GM12801 (cell line): Measurements from ENCODE around the gene FOSL2.

ENCODE experiments used
- TF ChIP-seq, protein P1 (sequence below): IDR thresholded peaks from one replicate; pipeline ENCODE4 v1.5.1; 2011; ENCODE audit warnings: control low read depth; ENCODE audit not compliant: insufficient read length; ENCODE audit errors: extremely low read depth

Gene FOSL2

DNA sequence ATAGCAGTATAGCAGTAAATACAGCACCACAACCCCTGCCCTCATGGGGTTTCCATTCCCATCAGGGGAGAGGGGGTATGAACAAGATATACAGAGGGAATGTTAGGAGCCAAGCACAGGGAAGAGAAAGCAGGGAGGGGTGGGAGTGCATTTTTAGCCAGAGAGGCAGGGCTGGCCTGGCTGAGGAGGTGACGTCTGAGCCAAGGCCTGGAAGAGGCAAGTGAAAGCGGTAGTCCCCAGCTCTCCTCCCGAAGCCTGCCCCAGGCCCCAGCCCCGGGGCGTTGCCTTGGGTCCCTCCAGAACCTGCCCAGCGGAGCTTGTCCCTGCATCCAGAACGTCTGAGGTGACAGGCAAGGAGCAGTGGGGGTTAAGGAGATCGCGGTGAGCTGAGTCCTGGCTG, 45.1 kb upstream of the FOSL2 start:
- TF ChIP-seq, protein P1, sequence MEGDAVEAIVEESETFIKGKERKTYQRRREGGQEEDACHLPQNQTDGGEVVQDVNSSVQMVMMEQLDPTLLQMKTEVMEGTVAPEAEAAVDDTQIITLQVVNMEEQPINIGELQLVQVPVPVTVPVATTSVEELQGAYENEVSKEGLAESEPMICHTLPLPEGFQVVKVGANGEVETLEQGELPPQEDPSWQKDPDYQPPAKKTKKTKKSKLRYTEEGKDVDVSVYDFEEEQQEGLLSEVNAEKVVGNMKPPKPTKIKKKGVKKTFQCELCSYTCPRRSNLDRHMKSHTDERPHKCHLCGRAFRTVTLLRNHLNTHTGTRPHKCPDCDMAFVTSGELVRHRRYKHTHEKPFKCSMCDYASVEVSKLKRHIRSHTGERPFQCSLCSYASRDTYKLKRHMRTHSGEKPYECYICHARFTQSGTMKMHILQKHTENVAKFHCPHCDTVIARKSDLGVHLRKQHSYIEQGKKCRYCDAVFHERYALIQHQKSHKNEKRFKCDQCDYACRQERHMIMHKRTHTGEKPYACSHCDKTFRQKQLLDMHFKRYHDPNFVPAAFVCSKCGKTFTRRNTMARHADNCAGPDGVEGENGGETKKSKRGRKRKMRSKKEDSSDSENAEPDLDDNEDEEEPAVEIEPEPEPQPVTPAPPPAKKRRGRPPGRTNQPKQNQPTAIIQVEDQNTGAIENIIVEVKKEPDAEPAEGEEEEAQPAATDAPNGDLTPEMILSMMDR = no peak

DNA sequence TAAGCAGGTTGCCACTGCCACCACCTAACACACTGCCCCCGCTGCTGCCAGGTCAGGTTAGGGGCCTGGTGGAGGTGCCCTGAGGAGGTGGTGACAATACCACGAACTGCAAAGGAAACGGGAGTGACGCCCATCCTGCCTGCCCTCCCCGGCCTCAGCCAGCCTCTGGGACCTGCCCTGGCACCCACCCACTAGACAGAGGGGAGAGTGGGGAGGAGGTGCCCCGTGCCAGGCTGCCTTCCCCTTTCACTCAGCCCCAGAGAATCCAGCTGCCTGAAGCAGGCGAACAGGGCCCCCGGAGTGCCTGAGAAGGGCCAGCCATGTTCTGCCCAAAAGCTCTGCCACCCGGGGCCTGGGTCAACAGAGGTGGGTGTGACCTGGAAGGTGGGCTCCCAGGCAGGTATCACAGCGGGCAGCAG, 44.5 kb upstream of the FOSL2 start:
- TF ChIP-seq, protein P1 = no peak

DNA sequence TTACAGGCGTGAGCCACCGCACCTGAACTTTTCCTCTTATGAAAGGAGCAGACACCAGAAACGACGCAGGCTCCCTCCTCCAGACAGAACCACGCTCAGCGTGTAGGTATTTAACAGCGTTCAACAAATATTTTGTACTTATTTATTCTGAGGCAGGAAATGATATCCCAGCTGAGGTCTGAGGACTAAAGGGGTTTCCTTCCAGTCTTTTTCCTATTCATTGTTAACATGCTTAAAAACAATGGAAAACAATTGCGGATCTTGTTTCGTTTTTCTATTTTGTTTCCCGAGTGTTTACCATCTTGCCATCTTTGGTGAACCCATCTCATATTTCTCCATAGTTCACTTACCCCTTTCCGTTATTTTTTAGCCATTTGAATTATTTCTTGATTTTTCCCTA, 43.7 kb upstream of the FOSL2 start:
- TF ChIP-seq, protein P1 = no peak

DNA sequence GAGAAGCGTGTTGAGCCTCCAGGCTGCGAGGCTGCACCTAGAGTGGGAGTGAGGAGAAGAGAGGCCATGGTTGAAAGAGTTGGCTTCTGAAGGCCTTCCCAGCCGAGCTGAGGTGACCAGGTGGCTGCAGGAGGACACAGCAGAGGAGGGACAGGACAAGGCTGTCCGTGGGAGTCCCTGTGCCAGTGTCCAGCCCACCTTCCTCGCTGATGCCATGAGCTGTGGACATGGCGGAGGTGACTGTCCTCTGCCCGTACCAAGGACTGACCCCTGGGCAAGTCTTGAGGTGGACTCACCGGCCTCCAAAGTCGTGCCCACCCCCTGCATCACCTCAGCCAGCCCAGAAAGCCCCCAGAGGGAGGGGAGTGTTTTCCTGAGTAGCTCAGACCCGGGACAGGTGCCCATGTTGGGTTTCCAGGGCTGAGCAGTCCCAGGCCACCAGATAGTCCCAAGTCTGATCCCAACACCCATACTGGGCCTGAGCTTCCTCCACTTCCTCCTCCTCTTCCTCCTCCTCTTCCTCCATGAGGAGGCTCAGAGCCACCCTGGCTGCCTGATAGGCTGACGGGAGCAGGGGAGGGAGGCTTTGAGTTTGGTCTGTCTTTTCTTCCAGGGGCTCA, 43.0 kb upstream of the FOSL2 start:
- TF ChIP-seq, protein P1 = no peak

DNA sequence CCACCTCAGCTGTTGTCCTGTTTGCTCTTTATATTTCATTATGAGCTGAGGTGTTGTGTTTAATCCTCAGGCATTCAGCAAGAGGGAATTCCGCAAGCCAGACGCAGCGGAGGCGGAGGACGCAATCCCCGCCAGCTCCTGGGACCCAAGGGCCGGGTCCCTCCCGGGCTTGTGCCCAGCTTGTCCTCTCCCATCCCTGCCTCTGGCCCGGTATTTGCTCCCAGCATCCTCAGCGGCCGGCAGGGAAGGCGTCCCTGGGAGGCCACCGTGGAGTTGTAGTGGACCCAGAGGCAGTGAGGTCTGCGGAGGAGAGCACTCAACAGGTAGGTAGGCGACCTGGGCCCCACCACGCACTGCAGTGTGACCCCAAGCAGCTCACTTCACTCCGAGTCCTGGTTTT, 42.5 kb upstream of the FOSL2 start:
- TF ChIP-seq, protein P1 = no peak

DNA sequence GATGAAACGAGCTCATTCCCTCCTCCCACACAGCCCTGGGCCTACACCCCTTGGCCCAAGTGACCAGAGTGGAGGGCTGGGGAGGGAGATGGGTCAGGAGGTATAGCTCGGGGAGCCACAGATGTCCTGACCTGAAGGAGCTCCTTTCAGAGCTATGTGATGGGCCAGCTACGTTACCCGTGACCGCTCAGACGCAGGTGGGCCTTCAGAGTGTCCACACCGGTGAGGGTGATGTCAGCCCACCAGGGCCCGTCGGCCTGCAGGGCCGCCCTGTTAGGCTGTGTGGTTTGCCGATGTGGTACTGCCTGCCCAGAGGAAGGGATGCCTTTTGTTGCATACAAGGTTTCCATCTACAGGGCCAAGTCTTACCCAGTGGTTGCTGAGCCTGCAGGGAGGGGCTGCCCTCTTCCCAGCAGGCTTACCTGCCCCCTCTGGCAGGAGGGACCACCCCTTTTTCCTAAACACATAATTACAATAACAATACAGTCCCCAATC, 41.8 kb upstream of the FOSL2 start:
- TF ChIP-seq, protein P1 = no peak

DNA sequence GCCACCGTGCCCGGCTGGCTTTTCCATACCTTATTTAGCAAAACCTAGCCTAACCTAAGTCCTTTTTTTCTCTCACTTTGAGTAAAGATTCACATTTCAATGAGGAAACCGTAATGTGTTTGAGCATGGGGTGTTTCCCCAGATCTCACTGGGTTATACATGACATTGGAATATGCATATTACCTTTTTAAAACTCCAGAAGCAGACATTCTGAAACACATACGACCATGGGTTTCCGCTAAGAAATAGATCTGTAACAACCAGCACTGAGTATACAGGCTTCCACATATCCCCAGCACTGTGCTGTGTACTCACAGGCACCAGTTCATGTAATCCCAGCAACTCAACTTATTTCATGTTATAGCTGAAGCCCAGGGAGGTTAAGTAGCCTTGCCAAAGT, 41.0 kb upstream of the FOSL2 start:
- TF ChIP-seq, protein P1 = no peak
